ENCODE data around the gene VAMP5.
A peak's percentile ranks its signal among the peaks of the same experiment; 100 is the strongest.

DNA sequence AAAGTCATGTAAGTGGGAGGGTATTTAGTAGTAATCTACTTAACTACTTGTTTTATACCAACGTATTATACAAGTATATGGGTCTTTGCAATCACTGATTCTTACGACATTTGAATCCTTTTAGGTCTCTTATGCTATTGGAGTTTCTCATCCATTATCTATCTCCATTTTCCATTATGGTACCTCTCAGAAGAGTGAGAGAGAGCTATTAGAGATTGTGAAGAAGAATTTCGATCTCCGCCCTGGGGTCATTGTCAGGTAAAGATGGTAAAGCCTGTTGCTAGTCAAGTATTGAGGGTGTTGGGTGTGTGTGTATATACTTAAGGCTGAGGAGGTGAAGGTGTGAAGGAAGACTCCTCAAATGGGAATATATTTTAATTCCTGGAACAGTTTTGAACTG is 41.5 kb upstream of the VAMP5 start:
- TF ChIP-seq POLR2A (IDR thresholded peaks at IDR 0.05; ENCODE audit: low read length) (peak; percentile 3), GATA1 (IDR thresholded peaks at IDR 0.05; ENCODE audit: low read depth, low read length) (no peak)
